Loucy (cell line): Measurements from ENCODE around the gene PACSIN1.

Source experiments
- H2AFZ ChIP-seq: fragments of 200-600 bp; sonication (generic); 2 replicates; pipeline ENCODE4 v1.6.0; 2016; ENCODE audit warnings: antibody characterized with exemption, mild to moderate bottlenecking, low read length, moderate library complexity
- H3F3A ChIP-seq: fragments of 200-600 bp; 2 replicates; pipeline ENCODE4 v1.6.0; 2016; ENCODE audit warnings: antibody characterized with exemption, low read depth, mild to moderate bottlenecking
- H3K27me3 ChIP-seq: fragments of 200-600 bp; sonication (generic); 2 replicates; pipeline ENCODE4 v1.6.1; 2014; ENCODE audit warnings: low read length, mild to moderate bottlenecking; ENCODE audit not compliant: insufficient read depth, poor library complexity, severe bottlenecking
- H3K36me3 ChIP-seq: fragments of 200-600 bp; sonication (generic); 2 replicates; pipeline ENCODE4 v1.6.1; 2016; ENCODE audit warnings: low read length; ENCODE audit not compliant: insufficient read depth
- H3K4me1 ChIP-seq: fragments of 200-600 bp; sonication (generic); 2 replicates; pipeline ENCODE4 v1.5.1; 2014; ENCODE audit warnings: low read length, mild to moderate bottlenecking; ENCODE audit not compliant: insufficient read depth, poor library complexity, severe bottlenecking
- H3K4me2 ChIP-seq: fragments of 200-600 bp; sonication (generic); 2 replicates; pipeline ENCODE4 v1.6.0; 2014; ENCODE audit warnings: antibody characterized with exemption, low read length, low read depth, mild to moderate bottlenecking; ENCODE audit not compliant: poor library complexity, severe bottlenecking
- H3K4me3 ChIP-seq: fragments of 200-600 bp; sonication (generic); 2 replicates; pipeline ENCODE4 v1.5.1; 2014; ENCODE audit warnings: low read length, mild to moderate bottlenecking, mixed read lengths; ENCODE audit not compliant: poor library complexity, severe bottlenecking
- H3K79me2 ChIP-seq: fragments of 200-600 bp; sonication (generic); 2 replicates; pipeline ENCODE4 v1.6.1; 2014; ENCODE audit warnings: low read length; ENCODE audit not compliant: insufficient read depth
- H3K9ac ChIP-seq: fragments of 200-600 bp; sonication (generic); 2 replicates; pipeline ENCODE4 v1.6.0; 2014; ENCODE audit warnings: mild to moderate bottlenecking, low read depth, low read length, moderate library complexity; ENCODE audit not compliant: poor library complexity, severe bottlenecking
- H3K9me2 ChIP-seq: fragments of 200-600 bp; sonication (generic); replicated peaks from 2 replicates; pipeline ENCODE4 v1.6.1; 2016; ENCODE audit warnings: low read depth, low read length, mixed read lengths
- H3K9me3 ChIP-seq: fragments of 200-600 bp; sonication (generic); 2 replicates; pipeline ENCODE4 v1.6.1; 2014; ENCODE audit warnings: mild to moderate bottlenecking, antibody characterized with exemption, low read length, low read depth; ENCODE audit not compliant: insufficient read depth
- H4K20me1 ChIP-seq: fragments of 200-600 bp; sonication (generic); 2 replicates; pipeline ENCODE4 v1.6.0; 2014; ENCODE audit warnings: antibody characterized with exemption, low read length, mild to moderate bottlenecking; ENCODE audit not compliant: insufficient read depth, poor library complexity, severe bottlenecking
- CTCF ChIP-seq: fragments of 200-600 bp; sonication (generic); conservative IDR thresholded peaks from 2 replicates; pipeline ENCODE4 v1.5.1; 2014; ENCODE audit warnings: mild to moderate bottlenecking, antibody characterized with exemption, low read length
- EZH2phosphoT487 ChIP-seq: fragments of 200-600 bp; IDR thresholded peaks from 2 replicates; pipeline ENCODE4 v1.6.1; 2018; ENCODE audit warnings: antibody characterized with exemption, mild to moderate bottlenecking, moderate library complexity, borderline replicate concordance

PACSIN1 gene

GRCh38 chr6:34539181-34539580, 73.3 kb downstream of the PACSIN1 start:
- TF ChIP-seq EZH2phosphoT487 (no peak), CTCF (no peak)
- no peaks in the 10 kb centered on the region for H3K9me2 ChIP-seq
- no peaks in the 10 kb centered on the region for H3K4me1 ChIP-seq
- H3F3A ChIP-seq, result no peaks in the 10 kb centered on the region
- no peaks in the 10 kb centered on the region for H3K36me3 ChIP-seq
- H3K9me3 ChIP-seq, result no peaks in the 10 kb centered on the region
- H4K20me1 ChIP-seq, result no peaks in the 10 kb centered on the region
- H3K79me2 ChIP-seq, result no peaks in the 10 kb centered on the region
- no peak overlapping the region for H3K4me2 ChIP-seq
- no peaks in the 10 kb centered on the region for H3K27me3 ChIP-seq
- no peak overlapping the region for H3K4me3 ChIP-seq
- H3K9ac ChIP-seq, result no peak overlapping the region
- no peak overlapping the region for H2AFZ ChIP-seq

- Histone ChIP-seq H3K79me2 (no peaks in the 10 kb centered on the region), H3K27me3 (no peaks in the 10 kb centered on the region), H3K9me3 (no peaks in the 10 kb centered on the region), H3K36me3 (no peaks in the 10 kb centered on the region), H2AFZ (no peak overlapping the region), H3K9ac (no peak overlapping the region), H3K4me3 (no peak overlapping the region), H3K9me2 (no peaks in the 10 kb centered on the region), H4K20me1 (no peaks in the 10 kb centered on the region), H3F3A (no peaks in the 10 kb centered on the region), H3K4me2 (no peak overlapping the region), H3K4me1 (no peaks in the 10 kb centered on the region)
- TF ChIP-seq CTCF, result no peak
- no peak for TF ChIP-seq EZH2phosphoT487
Observed at GRCh38 chr6:34540222-34540621, 74.3 kb downstream of the PACSIN1 start.

- no peak for TF ChIP-seq EZH2phosphoT487
- no peak for TF ChIP-seq CTCF
- Histone ChIP-seq H4K20me1 (no peaks in the 10 kb centered on the region), H3K9ac (no peak overlapping the region), H3K9me3 (no peaks in the 10 kb centered on the region), H3K9me2 (no peaks in the 10 kb centered on the region), H3K27me3 (no peaks in the 10 kb centered on the region), H3K4me1 (no peaks in the 10 kb centered on the region), H3K4me3 (no peak overlapping the region), H2AFZ (no peak overlapping the region), H3K79me2 (no peaks in the 10 kb centered on the region), H3F3A (no peaks in the 10 kb centered on the region), H3K4me2 (no peak overlapping the region), H3K36me3 (no peaks in the 10 kb centered on the region)
Observed at GRCh38 chr6:34540841-34541240, 75.0 kb downstream of the PACSIN1 start.
